Chondrocyte (in vitro differentiated cells): Measurements from ENCODE around the gene CEACAM7. TPM values are rescaled to one million over a fixed set of nuclear protein-coding genes. Genes with fewer than 3 reads are reported as not detected.

Experiments used
- DNase-seq: peaks from one replicate; pipeline ENCODE4 v3.0.0; 2021; ENCODE audit warnings: mixed read lengths, low spot score
- H3K27ac Mint-ChIP-seq: one replicate; pipeline ENCODE4 v1.8.0; 2021; ENCODE audit warnings: mild to moderate bottlenecking, moderate library complexity, mixed read lengths; ENCODE audit not compliant: unreplicated experiment
- H3K27me3 Mint-ChIP-seq: 2 replicates; pipeline ENCODE4 v1.8.0; 2021; ENCODE audit warnings: low read depth, mixed read lengths
- H3K36me3 Mint-ChIP-seq: 2 replicates; pipeline ENCODE4 v1.8.0; 2021; ENCODE audit warnings: low read depth, mixed read lengths
- H3K4me1 Mint-ChIP-seq: 2 replicates; pipeline ENCODE4 v1.8.0; 2021; ENCODE audit warnings: low read depth, mild to moderate bottlenecking, mixed read lengths
- H3K4me3 Mint-ChIP-seq: one replicate; pipeline ENCODE4 v1.8.0; 2021; ENCODE audit warnings: mild to moderate bottlenecking, moderate library complexity, mixed read lengths; ENCODE audit not compliant: unreplicated experiment
- H3K9me3 Mint-ChIP-seq: 2 replicates; pipeline ENCODE4 v1.8.0; 2021; ENCODE audit warnings: low read depth, mixed read lengths
- total RNA-seq: library from RNA; stranded (reverse); gene quantifications from 3 replicates; pipeline ENCODE4 v1.2.1, GENCODE V29; 2021
- TF ChIP-seq, protein P1 (sequence below): fragments of 200-600 bp; sonication (generic); IDR thresholded peaks from 2 replicates; pipeline ENCODE4 v1.5.0; 2021; ENCODE audit warnings: antibody characterized with exemption, mild to moderate bottlenecking, moderate library complexity

Gene CEACAM7
- total RNA-seq, 1 donor from 2014 or later = not detected

DNA sequence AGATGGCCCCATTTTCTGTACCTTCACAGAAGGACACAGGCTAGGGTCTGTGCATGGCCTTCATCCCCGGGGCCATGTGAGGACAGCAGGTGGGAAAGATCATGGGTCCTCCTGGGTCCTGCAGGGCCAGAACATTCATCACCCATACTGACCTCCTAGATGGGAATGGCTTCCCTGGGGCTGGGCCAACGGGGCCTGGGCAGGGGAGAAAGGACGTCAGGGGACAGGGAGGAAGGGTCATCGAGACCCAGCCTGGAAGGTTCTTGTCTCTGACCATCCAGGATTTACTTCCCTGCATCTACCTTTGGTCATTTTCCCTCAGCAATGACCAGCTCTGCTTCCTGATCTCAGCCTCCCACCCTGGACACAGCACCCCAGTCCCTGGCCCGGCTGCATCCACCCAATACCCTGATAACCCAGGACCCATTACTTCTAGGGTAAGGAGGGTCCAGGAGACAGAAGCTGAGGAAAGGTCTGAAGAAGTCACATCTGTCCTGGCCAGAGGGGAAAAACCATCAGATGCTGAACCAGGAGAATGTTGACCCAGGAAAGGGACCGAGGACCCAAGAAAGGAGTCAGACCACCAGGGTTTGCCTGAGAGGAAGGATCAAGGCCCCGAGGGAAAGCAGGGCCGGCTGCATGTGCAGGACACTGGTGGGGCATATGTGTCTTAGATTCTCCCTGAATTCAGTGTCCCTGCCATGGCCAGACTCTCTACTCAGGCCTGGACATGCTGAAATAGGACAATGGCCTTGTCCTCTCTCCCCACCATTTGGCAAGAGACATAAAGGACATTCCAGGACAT, 7.0 kb upstream of the CEACAM7 start:
- Mint-ChIP-seq H3K27me3 (peaks cover 2% of the 10 kb centered on the region), H3K4me3 (no peak overlapping the region), H3K4me1 (no peaks in the 10 kb centered on the region), H3K27ac (no peak overlapping the region), H3K9me3 (peaks cover 18% of the 10 kb centered on the region), H3K36me3 (no peaks in the 10 kb centered on the region)
- no peak for DNase-seq
- TF ChIP-seq, protein P1, sequence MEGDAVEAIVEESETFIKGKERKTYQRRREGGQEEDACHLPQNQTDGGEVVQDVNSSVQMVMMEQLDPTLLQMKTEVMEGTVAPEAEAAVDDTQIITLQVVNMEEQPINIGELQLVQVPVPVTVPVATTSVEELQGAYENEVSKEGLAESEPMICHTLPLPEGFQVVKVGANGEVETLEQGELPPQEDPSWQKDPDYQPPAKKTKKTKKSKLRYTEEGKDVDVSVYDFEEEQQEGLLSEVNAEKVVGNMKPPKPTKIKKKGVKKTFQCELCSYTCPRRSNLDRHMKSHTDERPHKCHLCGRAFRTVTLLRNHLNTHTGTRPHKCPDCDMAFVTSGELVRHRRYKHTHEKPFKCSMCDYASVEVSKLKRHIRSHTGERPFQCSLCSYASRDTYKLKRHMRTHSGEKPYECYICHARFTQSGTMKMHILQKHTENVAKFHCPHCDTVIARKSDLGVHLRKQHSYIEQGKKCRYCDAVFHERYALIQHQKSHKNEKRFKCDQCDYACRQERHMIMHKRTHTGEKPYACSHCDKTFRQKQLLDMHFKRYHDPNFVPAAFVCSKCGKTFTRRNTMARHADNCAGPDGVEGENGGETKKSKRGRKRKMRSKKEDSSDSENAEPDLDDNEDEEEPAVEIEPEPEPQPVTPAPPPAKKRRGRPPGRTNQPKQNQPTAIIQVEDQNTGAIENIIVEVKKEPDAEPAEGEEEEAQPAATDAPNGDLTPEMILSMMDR = no peak

- Mint-ChIP-seq H3K27ac (no peak overlapping the region), H3K9me3 (peaks cover 18% of the 10 kb centered on the region), H3K36me3 (no peaks in the 10 kb centered on the region), H3K27me3 (peaks cover 4% of the 10 kb centered on the region), H3K4me3 (no peak overlapping the region), H3K4me1 (no peaks in the 10 kb centered on the region)
- no peak for DNase-seq
- TF ChIP-seq, protein P1 = no peak
Measured at GRCh38 chr19:41694196-41694595, 6.1 kb upstream of the CEACAM7 start.

GRCh38 chr19:41691268-41691970, 3.3 kb upstream of the CEACAM7 start:
- no peaks in the 10 kb centered on the region for H3K4me1 Mint-ChIP-seq
- no peaks in the 10 kb centered on the region for H3K36me3 Mint-ChIP-seq
- no peak for DNase-seq
- peaks cover 5% of the 10 kb centered on the region for H3K27me3 Mint-ChIP-seq
- no peak overlapping the region for H3K4me3 Mint-ChIP-seq
- TF ChIP-seq, protein P1 = peak; percentile 51
- H3K9me3 Mint-ChIP-seq = peaks cover 18% of the 10 kb centered on the region
- H3K27ac Mint-ChIP-seq = no peak overlapping the region

- peaks cover 18% of the 10 kb centered on the region for H3K9me3 Mint-ChIP-seq
- no peak for DNase-seq
- H3K4me1 Mint-ChIP-seq = no peaks in the 10 kb centered on the region
- H3K4me3 Mint-ChIP-seq = no peak overlapping the region
- peaks cover 5% of the 10 kb centered on the region for H3K27me3 Mint-ChIP-seq
- no peaks in the 10 kb centered on the region for H3K36me3 Mint-ChIP-seq
- no peak overlapping the region for H3K27ac Mint-ChIP-seq
- TF ChIP-seq, protein P1 = no peak
Measured at GRCh38 chr19:41690801-41691065, 2.7 kb upstream of the CEACAM7 start.

- Mint-ChIP-seq H3K27me3 (peaks cover 5% of the 10 kb centered on the region), H3K36me3 (no peaks in the 10 kb centered on the region), H3K4me1 (no peaks in the 10 kb centered on the region), H3K4me3 (no peak overlapping the region), H3K27ac (no peak overlapping the region), H3K9me3 (peaks cover 18% of the 10 kb centered on the region)
- DNase-seq = no peak
- TF ChIP-seq, protein P1 = no peak
Measured at GRCh38 chr19:41689993-41690800, 2.1 kb upstream of the CEACAM7 start.
